Nephron progenitor cell (in vitro differentiated cells): ENCODE measurements around the gene RNF145.
"Not testable (repeated sequence)": the region's sequence is repeated elsewhere in the genome, so short reads cannot be mapped to it uniquely, and the experiment has no call there.

Experiments used
- DNase-seq: peaks from one replicate; pipeline ENCODE4 v3.0.0; 2021
- H3K27ac Mint-ChIP-seq: 2 replicates; pipeline ENCODE4 v1.8.0; 2021; ENCODE audit warnings: mild to moderate bottlenecking, moderate library complexity, mixed read lengths
- H3K27me3 Mint-ChIP-seq: 2 replicates; pipeline ENCODE4 v1.8.0; 2021; ENCODE audit warnings: mild to moderate bottlenecking, low read depth, mixed read lengths; ENCODE audit not compliant: poor library complexity
- H3K36me3 Mint-ChIP-seq: 2 replicates; pipeline ENCODE4 v1.8.0; 2021; ENCODE audit warnings: low read depth, mixed read lengths
- H3K4me1 Mint-ChIP-seq: 2 replicates; pipeline ENCODE4 v1.8.0; 2021; ENCODE audit warnings: mixed read lengths
- H3K4me3 Mint-ChIP-seq: 2 replicates; pipeline ENCODE4 v1.8.0; 2021; ENCODE audit warnings: mild to moderate bottlenecking, moderate library complexity, mixed read lengths
- H3K9me3 Mint-ChIP-seq: 2 replicates; pipeline ENCODE4 v1.8.0; 2021; ENCODE audit warnings: mild to moderate bottlenecking, moderate library complexity, mixed read lengths
- CTCF ChIP-seq: fragments of 200-600 bp; sonication (generic); IDR thresholded peaks from 2 replicates; pipeline ENCODE4 v1.5.0; 2021; ENCODE audit warnings: antibody characterized with exemption

The RNF145 gene

GRCh38 chr5:159240301-159240870, 31.0 kb upstream of the RNF145 start:
- DNase-seq, result no peak

GRCh38 chr5:159235871-159236520, 26.6 kb upstream of the RNF145 start:
- DNase-seq, H3K4me1 Mint-ChIP-seq, H3K9me3 Mint-ChIP-seq, H3K27ac Mint-ChIP-seq, H3K36me3 Mint-ChIP-seq, H3K4me3 Mint-ChIP-seq: not testable (repeated sequence)
- peaks cover 45% of the 10 kb centered on the region for H3K27me3 Mint-ChIP-seq

More at GRCh38 chr5:159240301-159240870, 31.0 kb upstream of the RNF145 start:
- TF ChIP-seq CTCF, result no peak
- Mint-ChIP-seq H3K27me3 (peaks cover 52% of the 10 kb centered on the region), H3K4me3 (no peak overlapping the region), H3K27ac (no peak overlapping the region), H3K9me3 (no peaks in the 10 kb centered on the region), H3K4me1 (no peaks in the 10 kb centered on the region), H3K36me3 (no peaks in the 10 kb centered on the region)

GRCh38 chr5:159231167-159231566, 21.8 kb upstream of the RNF145 start:
- no peaks in the 10 kb centered on the region for H3K9me3 Mint-ChIP-seq
- H3K27ac Mint-ChIP-seq, result no peak overlapping the region
- H3K27me3 Mint-ChIP-seq, result peaks cover 29% of the 10 kb centered on the region
- no peak overlapping the region for H3K4me3 Mint-ChIP-seq
- H3K4me1 Mint-ChIP-seq, result no peaks in the 10 kb centered on the region
- DNase-seq, result no peak
- no peak for TF ChIP-seq CTCF
- H3K36me3 Mint-ChIP-seq, result no peaks in the 10 kb centered on the region

- TF ChIP-seq CTCF, result no peak
- no peaks in the 10 kb centered on the region for H3K36me3 Mint-ChIP-seq
- H3K27ac Mint-ChIP-seq, result no peak overlapping the region
- H3K27me3 Mint-ChIP-seq, result peaks cover 29% of the 10 kb centered on the region
- H3K9me3 Mint-ChIP-seq, result no peaks in the 10 kb centered on the region
- no peaks in the 10 kb centered on the region for H3K4me1 Mint-ChIP-seq
- no peak overlapping the region for H3K4me3 Mint-ChIP-seq
- no peak for DNase-seq
Observed at GRCh38 chr5:159230657-159231056, 21.3 kb upstream of the RNF145 start.

GRCh38 chr5:159228097-159228496, 18.7 kb upstream of the RNF145 start:
- H3K27ac Mint-ChIP-seq, H3K4me1 Mint-ChIP-seq, H3K36me3 Mint-ChIP-seq, DNase-seq, H3K4me3 Mint-ChIP-seq, H3K9me3 Mint-ChIP-seq: not testable (repeated sequence)
- peaks cover 39% of the 10 kb centered on the region for H3K27me3 Mint-ChIP-seq

GRCh38 chr5:159227452-159227851, 18.1 kb upstream of the RNF145 start:
- no peaks in the 10 kb centered on the region for H3K4me1 Mint-ChIP-seq
- H3K36me3 Mint-ChIP-seq, result no peaks in the 10 kb centered on the region
- no peak overlapping the region for H3K4me3 Mint-ChIP-seq
- H3K9me3 Mint-ChIP-seq, result no peaks in the 10 kb centered on the region
- no peak overlapping the region for H3K27ac Mint-ChIP-seq
- H3K27me3 Mint-ChIP-seq, result peaks cover 36% of the 10 kb centered on the region
- no peak for DNase-seq
- no peak for TF ChIP-seq CTCF

GRCh38 chr5:159226451-159226850, 17.1 kb upstream of the RNF145 start:
- H3K9me3 Mint-ChIP-seq, result no peaks in the 10 kb centered on the region
- no peak for DNase-seq

More at GRCh38 chr5:159226451-159226850, 17.1 kb upstream of the RNF145 start:
- H3K27ac Mint-ChIP-seq, result no peak overlapping the region
- H3K36me3 Mint-ChIP-seq, result no peaks in the 10 kb centered on the region
- peaks cover 29% of the 10 kb centered on the region for H3K27me3 Mint-ChIP-seq
- no peak overlapping the region for H3K4me3 Mint-ChIP-seq
- no peaks in the 10 kb centered on the region for H3K4me1 Mint-ChIP-seq
- TF ChIP-seq CTCF, result no peak
